GM21526 (cell line): ENCODE data around the gene NTN4.
"Not testable (repeated sequence)": the region's sequence is repeated elsewhere in the genome, so short reads cannot be mapped to it uniquely, and the experiment has no call there.

Source experiments
- ATAC-seq: cut with Tn5 transposase; IDR thresholded peaks from one replicate; pipeline ENCODE4 v1.9.1; 2021; ENCODE audit warnings: moderate library complexity; ENCODE audit not compliant: unreplicated experiment, low FRiP score

The NTN4 gene

GRCh38 chr12:95673576-95673975 is 117.0 kb downstream of the NTN4 start:
- ATAC-seq: no peak

GRCh38 chr12:95672166-95672565 is 118.4 kb downstream of the NTN4 start:
- no peak for ATAC-seq

GRCh38 chr12:95671265-95671664 is 119.3 kb downstream of the NTN4 start:
- no peak for ATAC-seq

GRCh38 chr12:95663525-95663924 is 127.0 kb downstream of the NTN4 start:
- no peak for ATAC-seq

GRCh38 chr12:95661360-95661759 is 129.2 kb downstream of the NTN4 start:
- no peak for ATAC-seq

GRCh38 chr12:95658386-95658785 is 132.2 kb downstream of the NTN4 start:
- ATAC-seq: no peak

- not testable (repeated sequence) for ATAC-seq
These were observed 135.9 kb downstream of the NTN4 start for GRCh38 chr12:95654665-95655064.

- no peak for ATAC-seq
These were observed 136.6 kb downstream of the NTN4 start for GRCh38 chr12:95653771-95654546.

- ATAC-seq: no peak
These were observed 138.9 kb downstream of the NTN4 start for GRCh38 chr12:95651681-95652080.

- ATAC-seq: no peak
These were observed 141.4 kb downstream of the NTN4 start for GRCh38 chr12:95648990-95649791.

- ATAC-seq: no peak
These were observed 143.8 kb downstream of the NTN4 start for GRCh38 chr12:95646781-95647190.

GRCh38 chr12:95643256-95643655 is 147.3 kb downstream of the NTN4 start:
- ATAC-seq: no peak

GRCh38 chr12:95642583-95642982 is 148.0 kb downstream of the NTN4 start:
- no peak for ATAC-seq

- ATAC-seq: no peak
These were observed 149.1 kb downstream of the NTN4 start for GRCh38 chr12:95641299-95641952.

GRCh38 chr12:95640516-95640915 is 150.0 kb downstream of the NTN4 start:
- ATAC-seq: no peak

- ATAC-seq: no peak
These were observed 153.0 kb downstream of the NTN4 start for GRCh38 chr12:95637471-95638155.

GRCh38 chr12:95637010-95637409 is 153.6 kb downstream of the NTN4 start:
- ATAC-seq: no peak

- ATAC-seq: no peak
These were observed 155.6 kb downstream of the NTN4 start for GRCh38 chr12:95634622-95635621.

GRCh38 chr12:95633732-95634465 is 156.7 kb downstream of the NTN4 start:
- ATAC-seq: no peak
